Neural cell (in vitro differentiated cells): ENCODE results near the gene CAP2.

Experiments used
- CTCF ChIP-seq: fragments of 450-650 bp; IDR thresholded peaks from 2 replicates; pipeline ENCODE4 v1.5.1; 2014; ENCODE audit warnings: antibody characterized with exemption, mild to moderate bottlenecking, moderate library complexity; ENCODE audit not compliant: poor library complexity, severe bottlenecking
- EP300 ChIP-seq: fragments of 450-650 bp; conservative IDR thresholded peaks from 2 replicates; pipeline ENCODE4 v1.6.1; 2014; ENCODE audit warnings: antibody characterized with exemption, mild to moderate bottlenecking, moderate library complexity; ENCODE audit not compliant: poor library complexity, severe bottlenecking
- MXI1 ChIP-seq: fragments of 450-650 bp; conservative IDR thresholded peaks from 2 replicates; pipeline ENCODE4 v1.6.1; 2014; ENCODE audit warnings: antibody characterized with exemption, mild to moderate bottlenecking; ENCODE audit not compliant: poor library complexity, severe bottlenecking
- POLR2AphosphoS5 ChIP-seq: IDR thresholded peaks from 2 replicates; pipeline ENCODE4 v1.6.1; 2012
- RAD21 ChIP-seq: fragments of 450-650 bp; conservative IDR thresholded peaks from 2 replicates; pipeline ENCODE4 v1.6.1; 2014; ENCODE audit warnings: antibody characterized with exemption, mild to moderate bottlenecking, moderate library complexity
- SMC3 ChIP-seq: fragments of 450-650 bp; conservative IDR thresholded peaks from 2 replicates; pipeline ENCODE4 v1.6.1; 2014; ENCODE audit warnings: antibody characterized with exemption, mild to moderate bottlenecking, moderate library complexity; ENCODE audit not compliant: poor library complexity
- TAF1 ChIP-seq: IDR thresholded peaks from 2 replicates; pipeline ENCODE4 v1.6.1; 2012; ENCODE audit warnings: low read depth

GRCh38 chr6:17599877-17600526 lies 206.6 kb downstream of the CAP2 start, which contains the start of gene FAM8A1:
- TF ChIP-seq CTCF (peak; percentile 69), TAF1 (peak; percentile 68), MXI1 (no peak), SMC3 (peak; percentile 50), RAD21 (peak; percentile 25), EP300 (peak; percentile 73), POLR2AphosphoS5 (peak; percentile 96)
